ENCODE results near the gene ALKBH4. TPM values are rescaled to one million over a fixed set of nuclear protein-coding genes. Genes with fewer than 3 reads are reported as not detected.
A peak's percentile ranks its signal among the peaks of the same experiment; 100 is the strongest.

Gene ALKBH4
- total and polyA plus RNA-seq, 8 donors = 8.6 to 14.1 (median 10.9) TPM

- Histone ChIP-seq H3K27me3 (no peaks in the 10 kb centered on the region), H3K9me3 (no peaks in the 10 kb centered on the region), H3K27ac (peak overlapping the region; percentile 46 to 48), H3K4me1 (peaks cover 0 to 7% of the 10 kb centered on the region in 2 donors), H3K36me3 (peaks cover 0 to 77% of the 10 kb centered on the region in 2 donors), H3K4me3 (no peak overlapping the region)
- peak; percentile 58 for ATAC-seq
- no peak for TF ChIP-seq CTCF (IDR thresholded peaks at IDR 0.05)
- intact Hi-C loops (cut with DNase I) = no loop called here
- peak in 1 of 4 donors; percentile 46 for DNase-seq
Measured at GRCh38 chr7:102439963-102440795, 24.5 kb downstream of the ALKBH4 start.

DNA sequence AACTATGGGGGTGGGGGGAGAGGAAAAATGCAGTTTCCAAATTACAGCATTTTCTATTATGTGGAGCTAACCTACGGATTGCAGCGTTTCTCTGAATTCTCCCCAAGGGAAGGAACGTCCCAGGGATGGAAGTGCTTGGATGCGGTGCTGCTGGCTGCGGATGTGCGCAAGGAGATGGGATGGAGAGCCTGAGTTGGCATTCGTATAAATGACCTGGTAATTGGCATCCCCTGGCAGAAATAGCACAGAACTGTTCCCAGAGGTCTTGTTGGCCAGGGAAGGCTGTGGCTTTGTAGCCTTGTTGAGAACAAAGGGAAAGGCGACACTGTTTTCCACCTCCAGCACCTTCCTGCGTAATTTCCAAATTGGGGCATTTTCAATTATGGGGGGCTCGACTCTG lies 28.5 kb downstream of the ALKBH4 start:
- no peaks in the 10 kb centered on the region for H3K9me3 ChIP-seq
- H3K4me1 ChIP-seq = peaks cover 13 to 40% of the 10 kb centered on the region in 2 donors
- no peak overlapping the region for H3K4me3 ChIP-seq
- peaks cover 0 to 47% of the 10 kb centered on the region in 2 donors for H3K36me3 ChIP-seq
- DNase-seq = no peak
- TF ChIP-seq CTCF (IDR thresholded peaks at IDR 0.05) = no peak
- no peaks in the 10 kb centered on the region for H3K27me3 ChIP-seq
- no peak for ATAC-seq
- no peak overlapping the region for H3K27ac ChIP-seq
- intact Hi-C loops (cut with DNase I) = no loop called here

DNA sequence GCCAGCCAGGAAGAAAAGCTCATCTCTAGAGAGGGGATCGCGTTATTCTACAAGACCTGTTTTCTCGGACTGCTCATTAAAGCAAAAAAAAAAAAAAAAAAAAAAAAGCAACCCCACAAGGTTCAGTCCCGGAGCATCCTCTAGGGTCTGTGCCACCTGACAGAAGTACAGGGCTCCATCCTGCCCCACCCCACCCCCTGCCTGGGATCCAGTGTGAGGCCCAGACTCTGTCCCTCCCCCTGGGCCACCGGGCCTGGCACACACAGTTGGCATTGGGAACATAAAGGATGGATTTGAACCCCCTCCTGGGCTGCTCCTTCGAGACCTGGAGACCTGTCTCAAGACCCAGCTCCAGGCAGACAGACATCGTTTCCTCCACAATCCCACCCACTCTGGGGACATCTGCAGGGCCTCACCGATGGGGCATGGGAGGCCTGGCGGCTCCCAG lies 30.6 kb downstream of the ALKBH4 start:
- DNase-seq (no peak), ATAC-seq (peak; percentile 4)
- Histone ChIP-seq H3K36me3 (peaks cover 0 to 28% of the 10 kb centered on the region in 2 donors), H3K4me3 (peak overlapping the region; percentile 83 to 92), H3K9me3 (no peaks in the 10 kb centered on the region), H3K27ac (peak overlapping the region; percentile 48 to 97), H3K27me3 (no peaks in the 10 kb centered on the region), H3K4me1 (peaks cover 13 to 57% of the 10 kb centered on the region in 2 donors)
- intact Hi-C loops (cut with DNase I) = no loop called here
- TF ChIP-seq CTCF (IDR thresholded peaks at IDR 0.05) = no peak

DNA sequence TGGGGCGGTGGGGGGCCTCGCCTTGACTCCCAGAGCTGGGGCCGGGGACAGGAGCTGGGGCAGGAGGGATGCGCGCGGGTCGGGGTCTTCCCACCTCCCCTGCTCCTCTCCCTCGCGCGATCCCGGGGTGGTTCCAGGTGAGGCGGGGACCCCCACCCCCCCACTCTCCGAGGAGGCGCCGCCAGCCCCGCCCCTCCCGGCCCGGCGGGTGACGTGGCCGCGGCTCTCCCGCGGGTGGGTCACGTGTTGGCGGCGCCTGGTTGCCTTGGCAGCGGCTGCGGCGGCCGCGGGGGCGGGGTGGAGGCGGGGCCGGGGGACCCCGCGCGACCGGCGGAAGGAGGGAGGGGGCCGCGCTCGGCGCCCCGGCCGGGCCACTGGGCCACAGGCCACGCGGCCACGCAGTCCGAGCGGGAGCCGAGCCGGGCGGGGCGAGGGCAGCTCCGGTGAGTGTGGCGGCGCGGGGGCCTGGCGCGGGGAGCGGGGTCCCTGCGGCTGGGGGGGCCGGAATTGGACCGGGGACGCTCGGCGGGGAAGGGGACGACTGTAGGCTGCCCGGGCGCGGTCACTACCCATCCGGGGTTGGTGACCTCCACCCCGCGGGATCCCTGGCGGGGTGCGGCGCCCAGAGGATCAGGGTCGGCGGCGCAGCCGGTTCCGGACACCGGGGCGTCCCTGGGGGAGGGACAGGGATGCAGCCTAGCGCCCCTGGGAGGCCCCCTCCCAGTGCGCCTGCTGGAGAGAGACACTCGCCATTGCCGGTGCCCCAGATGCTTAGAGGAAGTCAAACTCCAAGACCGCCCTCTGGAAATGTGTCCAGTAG lies 31.2 kb downstream of the ALKBH4 start, which contains the start of gene ORAI2:
ORAI2 (plus strand) TSS at position 357 of the 820 bp plus-strand sequence. CDS start 5,382 bp downstream, outside the sequence.
- peak within 1 kb of the TSS; percentile 85 to 97 for H3K27ac ChIP-seq
- peak; percentile 52 to 97 (median 84) for DNase-seq
- no peak for TF ChIP-seq CTCF (IDR thresholded peaks at IDR 0.05)
- intact Hi-C loops (cut with DNase I) = no loop called here
- ATAC-seq = peak; percentile 89
- no peaks in the 10 kb centered on the region for H3K9me3 ChIP-seq
- H3K36me3 ChIP-seq = peaks cover 0 to 24% of the 10 kb centered on the region in 2 donors
- H3K27me3 ChIP-seq = no peaks in the 10 kb centered on the region
- H3K4me3 ChIP-seq = peak within 1 kb of the TSS; percentile 83 to 92
- peaks cover 13 to 62% of the 10 kb centered on the region in 2 donors for H3K4me1 ChIP-seq

Data from left lung (tissue), 10 donors.